Sigmoid colon (tissue), 4 donors: ENCODE measurements around the gene NACC1.
"Not testable (repeated sequence)": the region's sequence is repeated elsewhere in the genome, so short reads cannot be mapped to it uniquely, and the experiment has no call there.

Experiments used
- EP300 ChIP-seq, 4 donors: sonication (generic); formaldehyde crosslinking; IDR thresholded peaks; one replicate each; pipeline ENCODE4 v1.6.1; 2017; ENCODE audit warnings: antibody characterized with exemption in 4 of 4
- POLR2AphosphoS5 ChIP-seq, 4 donors: sonication (generic); formaldehyde crosslinking; IDR thresholded peaks; one replicate each; pipeline ENCODE4 v1.6.1; 2017; ENCODE audit warnings: antibody characterized with exemption in 4 of 4
- TF ChIP-seq, protein P1 (sequence below), 4 experiments: fragments of 450-650 bp in 3 of 4; fragments of 200-600 bp in 1 of 4; IDR thresholded peaks; one replicate each; pipeline ENCODE4 v1.5.1; 2016 to 2019; ENCODE audit warnings: antibody characterized with exemption in 4 of 4, mild to moderate bottlenecking in 3 of 4, moderate library complexity in 2 of 4

DNA sequence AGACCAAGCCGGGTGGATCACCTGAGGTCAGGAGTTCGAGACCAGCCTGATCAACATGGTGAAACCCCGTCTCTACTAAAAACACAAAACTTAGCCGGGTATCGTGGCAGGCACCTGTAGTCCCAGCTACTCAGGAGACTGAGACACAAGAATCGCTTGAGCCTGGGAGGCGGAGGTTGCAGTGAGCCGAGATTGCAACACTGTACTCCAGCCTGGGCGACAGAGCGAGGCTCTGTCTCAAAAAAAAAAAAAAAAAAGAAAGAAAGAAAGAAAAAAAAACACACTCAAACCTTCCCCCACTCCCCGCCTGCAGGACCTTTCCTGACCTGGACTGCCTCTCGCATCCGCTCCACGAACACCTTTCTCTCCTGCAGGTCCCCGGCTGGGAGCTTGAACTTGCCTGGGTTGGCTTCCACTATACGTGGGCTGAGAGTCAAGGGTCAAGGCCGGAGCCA is 31.1 kb downstream of the NACC1 start:
- TF ChIP-seq, protein P1, sequence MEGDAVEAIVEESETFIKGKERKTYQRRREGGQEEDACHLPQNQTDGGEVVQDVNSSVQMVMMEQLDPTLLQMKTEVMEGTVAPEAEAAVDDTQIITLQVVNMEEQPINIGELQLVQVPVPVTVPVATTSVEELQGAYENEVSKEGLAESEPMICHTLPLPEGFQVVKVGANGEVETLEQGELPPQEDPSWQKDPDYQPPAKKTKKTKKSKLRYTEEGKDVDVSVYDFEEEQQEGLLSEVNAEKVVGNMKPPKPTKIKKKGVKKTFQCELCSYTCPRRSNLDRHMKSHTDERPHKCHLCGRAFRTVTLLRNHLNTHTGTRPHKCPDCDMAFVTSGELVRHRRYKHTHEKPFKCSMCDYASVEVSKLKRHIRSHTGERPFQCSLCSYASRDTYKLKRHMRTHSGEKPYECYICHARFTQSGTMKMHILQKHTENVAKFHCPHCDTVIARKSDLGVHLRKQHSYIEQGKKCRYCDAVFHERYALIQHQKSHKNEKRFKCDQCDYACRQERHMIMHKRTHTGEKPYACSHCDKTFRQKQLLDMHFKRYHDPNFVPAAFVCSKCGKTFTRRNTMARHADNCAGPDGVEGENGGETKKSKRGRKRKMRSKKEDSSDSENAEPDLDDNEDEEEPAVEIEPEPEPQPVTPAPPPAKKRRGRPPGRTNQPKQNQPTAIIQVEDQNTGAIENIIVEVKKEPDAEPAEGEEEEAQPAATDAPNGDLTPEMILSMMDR (IDR thresholded peaks at IDR 0.05): not testable (repeated sequence)
- TF ChIP-seq EP300, POLR2AphosphoS5 (IDR thresholded peaks at IDR 0.05): not testable (repeated sequence)
